SK-N-SH (cell line): ENCODE data around the gene RBM15B. TPM values are rescaled to one million over a fixed set of nuclear protein-coding genes. Genes with fewer than 3 reads are reported as not detected.

Source experiments
- CTCF ChIA-PET: fragments of 300-600, 350-600 bp; formaldehyde crosslinking; extraction: SDS; loops from one replicate; lab custom pipeline; 2021; lab: Yijun Ruan, JAX
- POLR2A ChIA-PET: fragments of 350-600 bp; sonication (Branson Sonifier 250); formaldehyde crosslinking; extraction: SDS; loops from one replicate; lab custom pipeline; 2020; ENCODE audit warnings: antibody characterized with exemption, inconsistent platforms; lab: Yijun Ruan, JAX
- DNase-seq: peaks from one replicate; pipeline ENCODE4 v3.0.0; 2012
- H2AFZ ChIP-seq: fragments of 200-600 bp; sonication (generic); 2 replicates; pipeline ENCODE4 v1.8.1; 2016; ENCODE audit warnings: antibody characterized with exemption, mild to moderate bottlenecking, low read depth
- H3F3A ChIP-seq: fragments of 200-600 bp; sonication (generic); replicated peaks from 2 replicates; pipeline ENCODE3; 2016; ENCODE audit warnings: antibody characterized with exemption, mild to moderate bottlenecking; ENCODE audit not compliant: insufficient read depth
- H3K27ac ChIP-seq, 2 experiments: fragments of 200-500 bp in 1 of 2; fragments of 200-600 bp in 1 of 2; sonication (Bioruptor generic) in 1 of 2; sonication (generic), shearing (Covaris generic) in 1 of 2; 2 replicates each; pipeline versions ENCODE4 v1.5.1 to v1.6.1; 2014 to 2016; ENCODE audit warnings: low read depth in 2 of 2, inconsistent platforms in 1 of 2, low read length in 1 of 2, mild to moderate bottlenecking in 1 of 2, mixed read lengths in 1 of 2
- H3K27me3 ChIP-seq: fragments of 200-600 bp; sonication (generic), shearing (Covaris generic); 2 replicates; pipeline ENCODE4 v1.6.1; 2016; ENCODE audit warnings: mixed run types; ENCODE audit not compliant: insufficient read depth
- H3K36me3 ChIP-seq, 2 experiments: fragments of 200-500 bp in 1 of 2; fragments of 200-600 bp in 1 of 2; sonication (Bioruptor generic) in 1 of 2; sonication (generic) in 1 of 2; replicated peaks in 1 of 2; 2 replicates each; pipeline versions ENCODE3 to v1.5.1; 2014 to 2016; ENCODE audit warnings: low read length in 1 of 2, mild to moderate bottlenecking in 1 of 2; ENCODE audit not compliant: insufficient read depth in 2 of 2, control insufficient read depth in 1 of 2
- H3K4me1 ChIP-seq, 2 experiments: fragments of 200-500 bp in 1 of 2; fragments of 200-600 bp in 1 of 2; sonication (Bioruptor generic) in 1 of 2; sonication (generic), shearing (Covaris generic) in 1 of 2; 2 replicates each; pipeline versions ENCODE4 v1.5.1 to v1.6.1; 2014 to 2016; ENCODE audit warnings: low read depth in 1 of 2, low read length in 1 of 2, mixed run types in 1 of 2; ENCODE audit not compliant: insufficient read depth in 2 of 2, control insufficient read depth in 1 of 2
- H3K4me2 ChIP-seq: fragments of 200-600 bp; sonication (generic), shearing (Covaris generic); 2 replicates; pipeline ENCODE4 v1.6.1; 2017; ENCODE audit warnings: mixed run types
- H3K4me3 ChIP-seq, 2 experiments: fragments of 200-500 bp in 1 of 2; fragments of 200-600 bp in 1 of 2; sonication (Bioruptor generic) in 1 of 2; sonication (generic), shearing (Covaris generic) in 1 of 2; 2 replicates each; pipeline versions ENCODE4 v1.5.1 to v1.8.1; 2014 to 2016; ENCODE audit warnings: low read depth in 2 of 2, inconsistent platforms in 1 of 2, low read length in 1 of 2, mild to moderate bottlenecking in 1 of 2, mixed read lengths in 1 of 2, moderate library complexity in 1 of 2
- H3K79me2 ChIP-seq: fragments of 200-600 bp; sonication (generic); 2 replicates; pipeline ENCODE4 v1.8.1; 2017; ENCODE audit warnings: mild to moderate bottlenecking; ENCODE audit not compliant: insufficient read depth
- H3K9ac ChIP-seq: fragments of 200-600 bp; sonication (generic); 2 replicates; pipeline ENCODE4 v1.6.1; 2017; ENCODE audit warnings: mixed run types
- H3K9me2 ChIP-seq: fragments of 200-600 bp; sonication (generic); 2 replicates; pipeline ENCODE4 v1.6.1; 2017; ENCODE audit warnings: mixed run types
- H3K9me3 ChIP-seq: fragments of 200-600 bp; sonication (generic); 2 replicates; pipeline ENCODE4 v1.6.1; 2017; ENCODE audit warnings: mixed run types, mild to moderate bottlenecking, moderate library complexity
- H4K20me1 ChIP-seq: fragments of 200-600 bp; sonication (generic); 2 replicates; pipeline ENCODE4 v1.6.1; 2017; ENCODE audit warnings: mild to moderate bottlenecking, mixed run types; ENCODE audit not compliant: insufficient read depth
- CHD2 ChIP-seq: fragments of 150-350 bp; IDR thresholded peaks from 2 replicates; pipeline ENCODE4 v1.6.1; 2018; ENCODE audit warnings: low read length; ENCODE audit not compliant: partially characterized antibody
- CTCF ChIP-seq: fragments of 200-600 bp; sonication (generic); IDR thresholded peaks from 2 replicates; pipeline ENCODE4 v1.6.1; 2017; ENCODE audit warnings: antibody characterized with exemption, mild to moderate bottlenecking, moderate library complexity
- ELF1 ChIP-seq: IDR thresholded peaks from 2 replicates; pipeline ENCODE4 v1.4.0; 2012
- EP300 ChIP-seq, 2 experiments: IDR thresholded peaks; 2 replicates each; pipeline versions ENCODE4 v1.4.0 to v1.6.1; 2012; ENCODE audit warnings: borderline replicate concordance in 1 of 2, low read depth in 1 of 2, low read length in 1 of 2
- EZH2phosphoT487 ChIP-seq: fragments of 200-600 bp; sonication (generic); IDR thresholded peaks from 2 replicates; pipeline ENCODE4 v1.6.1; 2017; ENCODE audit warnings: low read depth, mixed run types, mild to moderate bottlenecking, antibody characterized with exemption, moderate library complexity, borderline replicate concordance
- GABPA ChIP-seq: IDR thresholded peaks from 2 replicates; pipeline ENCODE4 v1.4.0; 2012; ENCODE audit warnings: low read depth, mild to moderate bottlenecking
- GATA2 ChIP-seq: sonication (generic); formaldehyde crosslinking; IDR thresholded peaks from 2 replicates; pipeline ENCODE4 v1.5.0; 2020; ENCODE audit warnings: mild to moderate bottlenecking, missing genetic modification reagents
- IRF3 ChIP-seq: fragments of 150-350 bp; IDR thresholded peaks from 2 replicates; pipeline ENCODE4 v1.6.1; 2016; ENCODE audit warnings: mild to moderate bottlenecking, low read depth, low read length
- JUND ChIP-seq: IDR thresholded peaks from 2 replicates; pipeline ENCODE4 v1.4.0; 2012
- MAX ChIP-seq: IDR thresholded peaks from 2 replicates; pipeline ENCODE4 v1.4.0; 2012; ENCODE audit warnings: low read depth
- MEF2A ChIP-seq: IDR thresholded peaks from 2 replicates; pipeline ENCODE4 v1.4.0; 2012; ENCODE audit warnings: low read depth, borderline replicate concordance
- NFIC ChIP-seq: IDR thresholded peaks from 2 replicates; pipeline ENCODE4 v1.4.0; 2012; ENCODE audit warnings: borderline replicate concordance
- NRF1 ChIP-seq: IDR thresholded peaks from 2 replicates; pipeline ENCODE4 v1.6.1; 2012; ENCODE audit warnings: low read depth, mild to moderate bottlenecking, low read length
- RAD21 ChIP-seq: IDR thresholded peaks from 2 replicates; pipeline ENCODE4 v1.6.1; 2012; ENCODE audit warnings: mild to moderate bottlenecking, low read length
- RCOR1 ChIP-seq: fragments of 150-350 bp; IDR thresholded peaks from 2 replicates; pipeline ENCODE4 v1.6.1; 2017; ENCODE audit warnings: antibody characterized with exemption, low read length
- REST ChIP-seq: IDR thresholded peaks from 2 replicates; pipeline ENCODE4 v1.6.1; 2012; ENCODE audit warnings: mild to moderate bottlenecking, low read depth, low read length, moderate library complexity
- RFX5 ChIP-seq: IDR thresholded peaks from 2 replicates; pipeline ENCODE4 v1.6.1; 2012; ENCODE audit warnings: mild to moderate bottlenecking, improper control_type of control experiment, low read length
- SIN3A ChIP-seq: IDR thresholded peaks from 2 replicates; pipeline ENCODE4 v1.6.1; 2012; ENCODE audit warnings: low read depth, mild to moderate bottlenecking, low read length, moderate library complexity, borderline replicate concordance
- SMC3 ChIP-seq: IDR thresholded peaks from 2 replicates; pipeline ENCODE4 v1.6.1; 2012; ENCODE audit warnings: low read depth, low read length, improper control_type of control experiment
- TAF1 ChIP-seq: IDR thresholded peaks from 2 replicates; pipeline ENCODE4 v1.6.1; 2012; ENCODE audit warnings: low read depth, mild to moderate bottlenecking, low read length, moderate library complexity, borderline replicate concordance
- TCF12 ChIP-seq: IDR thresholded peaks from 2 replicates; pipeline ENCODE4 v1.4.0; 2012
- TEAD4 ChIP-seq: IDR thresholded peaks from 2 replicates; pipeline ENCODE4 v1.4.0; 2012; ENCODE audit warnings: mild to moderate bottlenecking, borderline replicate concordance; ENCODE audit not compliant: insufficient read depth
- USF1 ChIP-seq: IDR thresholded peaks from 2 replicates; pipeline ENCODE4 v1.4.0; 2012; ENCODE audit warnings: low read depth, borderline replicate concordance
- USF2 ChIP-seq: fragments of 150-350 bp; IDR thresholded peaks from 2 replicates; pipeline ENCODE4 v1.6.1; 2017; ENCODE audit warnings: antibody characterized with exemption, low read length, low read depth, borderline replicate concordance
- YY1 ChIP-seq: IDR thresholded peaks from 2 replicates; pipeline ENCODE4 v1.4.0; 2012; ENCODE audit warnings: low read depth, mild to moderate bottlenecking
- WGBS: methylation state at CpG from one replicate; pipeline ENCODE4 v1.1.6; 2017; ENCODE audit warnings: low lambda C conversion rate; 5-methylcytosine and 5-hydroxymethylcytosine counted together
- polyA plus RNA-seq, 3 experiments: library from polyadenylated mRNA; depleted of rRNA; stranded (reverse); fragments of >200 nt; gene quantifications; 2 replicates each; pipeline ENCODE4 v1.2.3, GENCODE V29; 2012

The RBM15B gene
- 11.3 and 17.0 TPM in 2 replicates for polyA plus RNA-seq (2012; rRNA removed)
- polyA plus RNA-seq (2012; cell fraction: cytosol; rRNA removed) = 12.3 and 17.2 TPM in 2 replicates
- 9.4 and 9.8 TPM in 2 replicates for polyA plus RNA-seq (2012; cell fraction: nucleus; rRNA removed)

- ChIA-PET POLR2A (interaction anchor here (1.0 kb wide), 1 partner anchor 279 kb away, joined by 3 read pairs; no protein-coding TSS in a partner anchor), CTCF (interaction anchor here (1.3 to 3.9 kb wide), 6 partner anchors 10 to 776 kb away, joined by 3 to 34 read pairs (median 19); no protein-coding TSS in a partner anchor)
- Histone ChIP-seq H3K79me2 (peaks cover 87% of the 10 kb centered on the region), H3K9ac (peak within 1 kb of the TSS; percentile 85), H4K20me1 (peaks cover 52% of the 10 kb centered on the region), H3K27me3 (no peaks in the 10 kb centered on the region), H3K4me2 (peak within 1 kb of the TSS; percentile 98), H3K9me3 (no peaks in the 10 kb centered on the region), H3F3A (peaks cover 49% of the 10 kb centered on the region), H3K4me3 (peak within 1 kb of the TSS; percentile 76 to 89), H3K27ac (peak within 1 kb of the TSS; percentile 53 to 81), H3K9me2 (no peaks in the 10 kb centered on the region), H3K36me3 (peaks cover 38 to 68% of the 10 kb centered on the region in 2 experiments), H2AFZ (no peak within 1 kb of the TSS), H3K4me1 (peaks cover 27 to 76% of the 10 kb centered on the region in 2 experiments)
- DNase-seq = peak; percentile 98
- WGBS = 0% methylated on average over 5 of the region's 83 CpGs
- no peak for TF ChIP-seq IRF3
- TF ChIP-seq YY1 = peak; percentile 87
- TF ChIP-seq USF2 = peak; percentile 93
- TF ChIP-seq SIN3A = peak; percentile 84; the same call in 1 of the 2 replicates
- peak; percentile 54 for TF ChIP-seq RAD21
- peak in 1 of 2 experiments; percentile 8; a peak in 1 of 4 replicates for TF ChIP-seq EP300 (IDR thresholded peaks at IDR 0.05; ENCODE audit: borderline replicate concordance in 1 of 2, low read depth in 1 of 2, low read length in 1 of 2)
- TF ChIP-seq TAF1 = peak; percentile 75; the same call in 1 of the 2 replicates
- TF ChIP-seq REST = 0 out of 2 replicates have a peak, but pooled peaks have one; percentile 17
- 0 out of 2 replicates have a peak, but pooled peaks have one; percentile 53 for TF ChIP-seq RCOR1
- TF ChIP-seq SMC3 = peak; percentile 52
- TF ChIP-seq GATA2 (CRISPR knock-in tag) = no peak
- TF ChIP-seq MEF2A = no peak
- TF ChIP-seq USF1 = peak; percentile 97
- TF ChIP-seq TEAD4 = no peak
- TF ChIP-seq MAX = peak; percentile 91
- TF ChIP-seq NRF1 = no peak
- peak; percentile 42; the same call in 1 of the 2 replicates for TF ChIP-seq TCF12
- no peak; the same call in 1 of the 2 replicates for TF ChIP-seq NFIC
- no peak for TF ChIP-seq ELF1
- TF ChIP-seq CTCF = no peak; the same call in 1 of the 2 replicates
- peak; percentile 52; the same call in 1 of the 2 replicates for TF ChIP-seq RFX5
- no peak for TF ChIP-seq JUND
- TF ChIP-seq EZH2phosphoT487 = no peak
- TF ChIP-seq GABPA = peak; percentile 32; the same call in 1 of the 2 replicates
- TF ChIP-seq CHD2 = peak; percentile 78
Measured at GRCh38 chr3:51391075-51391565, at the start of gene RBM15B. Gene RBM15B, plus strand, starts transcription at chr3:51391285. Its CDS starts 115 bp downstream, at chr3:51391400.
